GM13977 (cell line): Measurements from ENCODE around the gene NTM.

Experiments
- DNase-seq: peaks from one replicate; pipeline ENCODE4 v3.0.0; 2012; ENCODE audit warnings: low spot score
- CTCF ChIP-seq: IDR thresholded peaks from 2 replicates; pipeline ENCODE4 v1.5.1; 2012; ENCODE audit warnings: mild to moderate bottlenecking, control low read depth; ENCODE audit not compliant: insufficient read depth; ENCODE audit errors: extremely low read depth, missing control alignments
- in situ Hi-C: fragments of 300-500 bp; cut with MboI; formaldehyde crosslinking; loops from one replicate; pipeline ENCODE4 v1.12.0; 2022; ENCODE audit warnings: low sequenced_read_pairs, low pct_unique_long_range_greater_than_20kb, mixed read lengths, inconsistent platforms; ENCODE audit not compliant: unreplicated experiment

Gene NTM

GRCh38 chr11:131354251-131354701, 16.1 kb upstream of the NTM start:
- in situ Hi-C loops: no loop called here
- DNase-seq: no peak
- no peak for TF ChIP-seq CTCF

GRCh38 chr11:131356206-131356605, 14.2 kb upstream of the NTM start:
- no peak for DNase-seq
- TF ChIP-seq CTCF: no peak
- in situ Hi-C loops: no loop called here

GRCh38 chr11:131365329-131365930, 5.0 kb upstream of the NTM start:
- no peak for DNase-seq

GRCh38 chr11:131370901-131371790, 731 bp downstream of the NTM start:
- TF ChIP-seq CTCF: no peak
- no peak for DNase-seq
- in situ Hi-C loops: no loop called here

More at GRCh38 chr11:131365329-131365930, 5.0 kb upstream of the NTM start:
- TF ChIP-seq CTCF: no peak
- in situ Hi-C loops: no loop called here

GRCh38 chr11:131371791-131372104, 1.3 kb downstream of the NTM start:
- DNase-seq: no peak
- in situ Hi-C loops: no loop called here
- TF ChIP-seq CTCF: no peak

- in situ Hi-C loops: no loop called here
- TF ChIP-seq CTCF: no peak
- no peak for DNase-seq
These were observed 2.0 kb downstream of the NTM start for GRCh38 chr11:131372234-131372962.
